ENCODE measurements around the gene OBP2B. TPM values are rescaled to one million over a fixed set of nuclear protein-coding genes. Genes with fewer than 3 reads are reported as not detected.

The OBP2B gene
- total and polyA plus RNA-seq, 9 of the 15 experiments (the other 6 are each of a cell fraction or from before 2014, with no cell fraction given), result not detected

DNA sequence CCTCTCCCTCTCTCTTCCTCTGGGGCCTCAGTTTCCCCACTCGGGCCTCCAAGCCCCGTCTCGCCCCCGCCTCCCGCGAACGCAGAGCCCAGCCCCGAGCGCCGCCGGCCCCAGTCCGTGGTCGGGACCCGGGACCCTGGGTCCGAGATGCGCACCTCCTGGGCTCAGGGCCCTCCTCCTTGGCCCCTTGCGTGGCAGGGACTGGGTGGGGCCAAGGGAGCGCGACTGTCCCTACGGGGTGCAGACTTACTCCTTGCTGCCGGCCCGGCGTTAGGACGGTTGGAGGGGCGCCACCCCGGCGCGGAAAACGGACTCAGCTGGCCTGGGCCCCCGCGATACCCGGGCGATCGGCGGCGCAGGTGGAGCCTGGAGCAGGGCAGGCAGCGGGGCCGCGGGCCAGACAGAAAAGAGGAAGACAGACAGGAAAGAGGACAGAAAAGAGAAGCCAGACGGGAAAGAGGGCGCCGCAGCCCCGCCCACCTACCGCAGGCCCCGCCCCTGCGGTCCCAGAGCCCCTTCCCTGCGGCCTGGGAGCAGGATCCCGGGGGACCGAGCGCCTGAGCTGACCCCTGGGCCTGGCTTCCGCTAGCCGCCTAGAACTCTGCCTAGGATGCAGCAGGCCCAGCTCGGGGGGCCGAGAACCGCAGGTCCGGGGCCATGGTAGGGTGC is 45.4 kb downstream of the OBP2B start, which contains the start of gene GBGT1 (continued):
- TF ChIP-seq FOXK2 (conservative IDR thresholded peaks at IDR 0.05 in 1 of 2, IDR thresholded peaks at IDR 0.05 in 1 of 2; ENCODE audit: low read depth in 2 of 2), result no peak; a peak in 1 of 4 replicates
- TF ChIP-seq, protein P1, sequence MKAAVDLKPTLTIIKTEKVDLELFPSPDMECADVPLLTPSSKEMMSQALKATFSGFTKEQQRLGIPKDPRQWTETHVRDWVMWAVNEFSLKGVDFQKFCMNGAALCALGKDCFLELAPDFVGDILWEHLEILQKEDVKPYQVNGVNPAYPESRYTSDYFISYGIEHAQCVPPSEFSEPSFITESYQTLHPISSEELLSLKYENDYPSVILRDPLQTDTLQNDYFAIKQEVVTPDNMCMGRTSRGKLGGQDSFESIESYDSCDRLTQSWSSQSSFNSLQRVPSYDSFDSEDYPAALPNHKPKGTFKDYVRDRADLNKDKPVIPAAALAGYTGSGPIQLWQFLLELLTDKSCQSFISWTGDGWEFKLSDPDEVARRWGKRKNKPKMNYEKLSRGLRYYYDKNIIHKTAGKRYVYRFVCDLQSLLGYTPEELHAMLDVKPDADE (conservative IDR thresholded peaks at IDR 0.05; ENCODE audit: control insufficient read depth, low read depth, low read length), result peak; percentile 54; the same call in 1 of the 2 replicates
- TF ChIP-seq, protein P2, sequence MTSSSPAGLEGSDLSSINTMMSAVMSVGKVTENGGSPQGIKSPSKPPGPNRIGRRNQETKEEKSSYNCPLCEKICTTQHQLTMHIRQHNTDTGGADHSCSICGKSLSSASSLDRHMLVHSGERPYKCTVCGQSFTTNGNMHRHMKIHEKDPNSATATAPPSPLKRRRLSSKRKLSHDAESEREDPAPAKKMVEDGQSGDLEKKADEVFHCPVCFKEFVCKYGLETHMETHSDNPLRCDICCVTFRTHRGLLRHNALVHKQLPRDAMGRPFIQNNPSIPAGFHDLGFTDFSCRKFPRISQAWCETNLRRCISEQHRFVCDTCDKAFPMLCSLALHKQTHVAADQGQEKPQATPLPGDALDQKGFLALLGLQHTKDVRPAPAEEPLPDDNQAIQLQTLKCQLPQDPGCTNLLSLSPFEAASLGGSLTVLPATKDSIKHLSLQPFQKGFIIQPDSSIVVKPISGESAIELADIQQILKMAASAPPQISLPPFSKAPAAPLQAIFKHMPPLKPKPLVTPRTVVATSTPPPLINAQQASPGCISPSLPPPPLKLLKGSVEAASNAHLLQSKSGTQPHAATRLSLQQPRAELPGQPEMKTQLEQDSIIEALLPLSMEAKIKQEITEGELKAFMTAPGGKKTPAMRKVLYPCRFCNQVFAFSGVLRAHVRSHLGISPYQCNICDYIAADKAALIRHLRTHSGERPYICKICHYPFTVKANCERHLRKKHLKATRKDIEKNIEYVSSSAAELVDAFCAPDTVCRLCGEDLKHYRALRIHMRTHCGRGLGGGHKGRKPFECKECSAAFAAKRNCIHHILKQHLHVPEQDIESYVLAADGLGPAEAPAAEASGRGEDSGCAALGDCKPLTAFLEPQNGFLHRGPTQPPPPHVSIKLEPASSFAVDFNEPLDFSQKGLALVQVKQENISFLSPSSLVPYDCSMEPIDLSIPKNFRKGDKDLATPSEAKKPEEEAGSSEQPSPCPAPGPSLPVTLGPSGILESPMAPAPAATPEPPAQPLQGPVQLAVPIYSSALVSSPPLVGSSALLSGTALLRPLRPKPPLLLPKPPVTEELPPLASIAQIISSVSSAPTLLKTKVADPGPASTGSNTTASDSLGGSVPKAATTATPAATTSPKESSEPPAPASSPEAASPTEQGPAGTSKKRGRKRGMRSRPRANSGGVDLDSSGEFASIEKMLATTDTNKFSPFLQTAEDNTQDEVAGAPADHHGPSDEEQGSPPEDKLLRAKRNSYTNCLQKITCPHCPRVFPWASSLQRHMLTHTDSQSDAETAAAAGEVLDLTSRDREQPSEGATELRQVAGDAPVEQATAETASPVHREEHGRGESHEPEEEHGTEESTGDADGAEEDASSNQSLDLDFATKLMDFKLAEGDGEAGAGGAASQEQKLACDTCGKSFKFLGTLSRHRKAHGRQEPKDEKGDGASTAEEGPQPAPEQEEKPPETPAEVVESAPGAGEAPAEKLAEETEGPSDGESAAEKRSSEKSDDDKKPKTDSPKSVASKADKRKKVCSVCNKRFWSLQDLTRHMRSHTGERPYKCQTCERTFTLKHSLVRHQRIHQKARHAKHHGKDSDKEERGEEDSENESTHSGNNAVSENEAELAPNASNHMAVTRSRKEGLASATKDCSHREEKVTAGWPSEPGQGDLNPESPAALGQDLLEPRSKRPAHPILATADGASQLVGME (CRISPR knock-in tag; IDR thresholded peaks at IDR 0.05), result no peak
- no peak for TF ChIP-seq ZNF165 (CRISPR knock-in tag; IDR thresholded peaks at IDR 0.05; ENCODE audit: borderline replicate concordance)
- peak; percentile 89; the same call in 1 of the 2 replicates for TF ChIP-seq TGIF2 (CRISPR knock-in tag; IDR thresholded peaks at IDR 0.05)
- TF ChIP-seq NRF1 (conservative IDR thresholded peaks at IDR 0.05 in 1 of 2, IDR thresholded peaks at IDR 0.05 in 1 of 2), result peak; percentile 70 to 73
- TF ChIP-seq, protein P3, sequence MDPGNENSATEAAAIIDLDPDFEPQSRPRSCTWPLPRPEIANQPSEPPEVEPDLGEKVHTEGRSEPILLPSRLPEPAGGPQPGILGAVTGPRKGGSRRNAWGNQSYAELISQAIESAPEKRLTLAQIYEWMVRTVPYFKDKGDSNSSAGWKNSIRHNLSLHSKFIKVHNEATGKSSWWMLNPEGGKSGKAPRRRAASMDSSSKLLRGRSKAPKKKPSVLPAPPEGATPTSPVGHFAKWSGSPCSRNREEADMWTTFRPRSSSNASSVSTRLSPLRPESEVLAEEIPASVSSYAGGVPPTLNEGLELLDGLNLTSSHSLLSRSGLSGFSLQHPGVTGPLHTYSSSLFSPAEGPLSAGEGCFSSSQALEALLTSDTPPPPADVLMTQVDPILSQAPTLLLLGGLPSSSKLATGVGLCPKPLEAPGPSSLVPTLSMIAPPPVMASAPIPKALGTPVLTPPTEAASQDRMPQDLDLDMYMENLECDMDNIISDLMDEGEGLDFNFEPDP (CRISPR knock-in tag; IDR thresholded peaks at IDR 0.05), result no peak
- peak; percentile 78; the same call in 1 of the 2 replicates for TF ChIP-seq PHF8 (IDR thresholded peaks at IDR 0.05; ENCODE audit: borderline replicate concordance, low read length)
- TF ChIP-seq, protein P4, sequence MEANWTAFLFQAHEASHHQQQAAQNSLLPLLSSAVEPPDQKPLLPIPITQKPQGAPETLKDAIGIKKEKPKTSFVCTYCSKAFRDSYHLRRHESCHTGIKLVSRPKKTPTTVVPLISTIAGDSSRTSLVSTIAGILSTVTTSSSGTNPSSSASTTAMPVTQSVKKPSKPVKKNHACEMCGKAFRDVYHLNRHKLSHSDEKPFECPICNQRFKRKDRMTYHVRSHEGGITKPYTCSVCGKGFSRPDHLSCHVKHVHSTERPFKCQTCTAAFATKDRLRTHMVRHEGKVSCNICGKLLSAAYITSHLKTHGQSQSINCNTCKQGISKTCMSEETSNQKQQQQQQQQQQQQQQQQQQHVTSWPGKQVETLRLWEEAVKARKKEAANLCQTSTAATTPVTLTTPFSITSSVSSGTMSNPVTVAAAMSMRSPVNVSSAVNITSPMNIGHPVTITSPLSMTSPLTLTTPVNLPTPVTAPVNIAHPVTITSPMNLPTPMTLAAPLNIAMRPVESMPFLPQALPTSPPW (CRISPR knock-in tag; IDR thresholded peaks at IDR 0.05), result peak; percentile 60
- peak; percentile 50; the same call in 1 of the 2 replicates for TF ChIP-seq EP400 (IDR thresholded peaks at IDR 0.05)
- peak; percentile 33 for TF ChIP-seq SAP30 (IDR thresholded peaks at IDR 0.05; ENCODE audit: borderline replicate concordance, insufficient read depth, low read depth, low read length, poor library complexity, severe bottlenecking)
- TF ChIP-seq NONO (IDR thresholded peaks at IDR 0.05; ENCODE audit: low read depth in 2 of 2, low read length in 1 of 2), result 0 out of 4 replicates have a peak, but pooled peaks of 1 of the 2 experiments have one; percentile 17
- TF ChIP-seq SMAD4 (CRISPR knock-in tag; conservative IDR thresholded peaks at IDR 0.05), result peak; percentile 77
- TF ChIP-seq CXXC5 (CRISPR knock-in tag; IDR thresholded peaks at IDR 0.05), result peak; percentile 43
- TF ChIP-seq TAF7 (tag; IDR thresholded peaks at IDR 0.05), result 0 out of 2 replicates have a peak, but pooled peaks have one; percentile 26
- 0 out of 2 replicates have a peak, but pooled peaks have one; percentile 65 for TF ChIP-seq MTA3 (IDR thresholded peaks at IDR 0.05; ENCODE audit: borderline replicate concordance)

All from K562 (cell line).